ENCODE results near the gene CLTC. TPM values are rescaled to one million over a fixed set of nuclear protein-coding genes. Genes with fewer than 3 reads are reported as not detected.

CLTC gene
- total RNA-seq, 4 donors from 2014 or later: 140 to 203 (median 172) TPM

- DNase-seq (no peak), ATAC-seq (no peak)
- Histone ChIP-seq H3K4me3 (no peak overlapping the region), H3K36me3 (no peaks in the 10 kb centered on the region), H3K4me1 (peaks cover 15% of the 10 kb centered on the region in 2 donors), H3K9me3 (no peaks in the 10 kb centered on the region), H3K27me3 (no peaks in the 10 kb centered on the region), H3K27ac (no peak overlapping the region)
- intact Hi-C loops (cut with DNase I; ENCODE audit: low total_unique reads) (loop anchor here (5.0 to 10.0 kb wide), 3 partner anchors 52 to 284 kb away; partner anchors contain the start of genes DHX40, RPS6KB1, TUBD1 and YPEL2), in situ Hi-C loops (cut with MboI; ENCODE audit: low sequenced_read_pairs in 4 of 4) (no loop called here)
- TF ChIP-seq CTCF (IDR thresholded peaks at IDR 0.05 in 4 of 5, conservative IDR thresholded peaks at IDR 0.05 in 1 of 5) (no peak), POLR2A (IDR thresholded peaks at IDR 0.05) (no peak)
These were observed 3.3 kb upstream of the CLTC start for GRCh38 chr17:59616253-59616920.

- ATAC-seq (no peak), DNase-seq (no peak)
- Histone ChIP-seq H3K4me3 (no peak overlapping the region), H3K9me3 (no peaks in the 10 kb centered on the region), H3K27me3 (no peaks in the 10 kb centered on the region), H3K4me1 (peaks cover 23% of the 10 kb centered on the region in 2 donors), H3K27ac (peak overlapping the region; percentile 97 to 99 (median 98)), H3K36me3 (no peaks in the 10 kb centered on the region)
- TF ChIP-seq POLR2A (IDR thresholded peaks at IDR 0.05) (no peak), CTCF (IDR thresholded peaks at IDR 0.05 in 4 of 5, conservative IDR thresholded peaks at IDR 0.05 in 1 of 5) (no peak)
- in situ Hi-C loops (cut with MboI; ENCODE audit: low sequenced_read_pairs in 4 of 4): no loop called here
- intact Hi-C loops (cut with DNase I; ENCODE audit: low total_unique reads): loop anchor here (5.0 to 10.0 kb wide), 3 partner anchors 52 to 285 kb away; partner anchors contain the start of genes DHX40, RPS6KB1, TUBD1 and YPEL2
These were observed 2.5 kb upstream of the CLTC start for GRCh38 chr17:59617156-59617732.

GRCh38 chr17:59619035-59619297, 729 bp upstream of the CLTC start:
- ATAC-seq (peak; percentile 20), DNase-seq (no peak)
- Histone ChIP-seq H3K9me3 (no peaks in the 10 kb centered on the region), H3K4me3 (peak overlapping the region; percentile 92 to 99 (median 95)), H3K4me1 (peaks cover 41% of the 10 kb centered on the region in 2 donors), H3K27ac (peak overlapping the region; percentile 97 to 99 (median 98)), H3K36me3 (no peaks in the 10 kb centered on the region), H3K27me3 (no peaks in the 10 kb centered on the region)
- in situ Hi-C loops (cut with MboI; ENCODE audit: low sequenced_read_pairs in 4 of 4): no loop called here
- intact Hi-C loops (cut with DNase I; ENCODE audit: low total_unique reads): loop anchor here (1.0 to 10.0 kb wide), 5 partner anchors 24 to 287 kb away; partner anchors contain the start of genes DHX40, PTRH2, RPS6KB1 and TUBD1
- TF ChIP-seq POLR2A (IDR thresholded peaks at IDR 0.05) (no peak), CTCF (IDR thresholded peaks at IDR 0.05 in 4 of 5, conservative IDR thresholded peaks at IDR 0.05 in 1 of 5) (no peak)

GRCh38 chr17:59620064-59620359, 317 bp downstream of the CLTC start:
- H3K27me3 ChIP-seq: no peaks in the 10 kb centered on the region
- no peaks in the 10 kb centered on the region for H3K36me3 ChIP-seq
- H3K4me3 ChIP-seq: peak overlapping the region; percentile 92 to 99 (median 95)
- peaks cover 47% of the 10 kb centered on the region in 2 donors for H3K4me1 ChIP-seq
- ATAC-seq (peak; percentile 5 to 8), DNase-seq (peak in 1 of 2 donors; percentile 6)
- TF ChIP-seq POLR2A (IDR thresholded peaks at IDR 0.05): no peak
- no peak for TF ChIP-seq CTCF (IDR thresholded peaks at IDR 0.05 in 4 of 5, conservative IDR thresholded peaks at IDR 0.05 in 1 of 5)
- H3K9me3 ChIP-seq: no peaks in the 10 kb centered on the region
- peak overlapping the region; percentile 97 to 99 (median 98) for H3K27ac ChIP-seq
- intact Hi-C loops (cut with DNase I; ENCODE audit: low total_unique reads): loop anchor here (10.0 kb wide), 1 partner anchor 775 kb away; the partner anchor contains the start of gene USP32
- in situ Hi-C loops (cut with MboI; ENCODE audit: low sequenced_read_pairs in 4 of 4): no loop called here

Data from gastrocnemius medialis (tissue), 4 donors.